Measurements from ENCODE around the gene VDAC1. TPM values are rescaled to one million over a fixed set of nuclear protein-coding genes. Genes with fewer than 3 reads are reported as not detected.
A peak's percentile ranks its signal among the peaks of the same experiment; 100 is the strongest.

Gene VDAC1
- total RNA-seq, 1 experiment from 2014 or later, result 317 TPM

- no peak for TF ChIP-seq CTCF (IDR thresholded peaks at IDR 0.05; ENCODE audit: insufficient read depth in 1 of 2, low read depth in 1 of 2, low read length in 1 of 2, severe bottlenecking in 1 of 2, unreplicated experiment in 1 of 2)
- no peaks in the 10 kb centered on the region for H3K27me3 ChIP-seq (replicated peaks; ENCODE audit: control insufficient read depth, insufficient read depth, low read length)
- H3K4me1 ChIP-seq, result peaks cover 17% of the 10 kb centered on the region
- DNase-seq, result peak; percentile 93 to 96
- Mint-ChIP-seq H3K4me1 (ENCODE audit: low read depth, unreplicated experiment) (peaks cover 26% of the 10 kb centered on the region), H3K4me3 (ENCODE audit: unreplicated experiment) (peak within 1 kb of the TSS; percentile 91), H3K27ac (ENCODE audit: unreplicated experiment) (peak within 1 kb of the TSS; percentile 97), H3K27me3 (ENCODE audit: insufficient read depth, unreplicated experiment) (no peaks in the 10 kb centered on the region), H3K36me3 (ENCODE audit: insufficient read depth, unreplicated experiment) (peaks cover 52% of the 10 kb centered on the region), H3K9me3 (ENCODE audit: unreplicated experiment) (no peaks in the 10 kb centered on the region)
- H3K4me3 ChIP-seq (ENCODE audit: low read depth, low read length), result peak within 1 kb of the TSS; percentile 78
- peaks cover 3% of the 10 kb centered on the region; the same call in 1 of the 2 replicates for H3K36me3 ChIP-seq (ENCODE audit: control insufficient read depth, insufficient read depth, low read length)
- ChIA-PET POLR2A (interaction anchor here (1.2 kb wide), 1 partner anchor 30 kb away, joined by 5 read pairs; no protein-coding TSS in a partner anchor), CTCF (interaction anchor here (1.3 kb wide), 1 partner anchor 479 kb away, joined by 4 read pairs; no protein-coding TSS in a partner anchor)
- BruUV-seq (replicated peaks), result no TSS peak
- intact Hi-C loops (cut with micrococcal nuclease; ENCODE audit: unreplicated experiment), result loop anchor here (2.0 kb wide), 1 partner anchor 36 kb away; the partner anchor contains the start of gene VDAC1
- 0 out of 2 replicates have a peak, but pooled peaks cover 2% of the 10 kb centered on the region for H3K9me3 ChIP-seq
These were observed 36.4 kb downstream of the VDAC1 start, which contains the start of gene C5orf15 for GRCh38 chr5:133968204-133968980. Gene C5orf15, minus strand, starts transcription at chr5:133968625. Its CDS starts 41 bp downstream, at chr5:133968584.

- no peak for TF ChIP-seq CTCF (IDR thresholded peaks at IDR 0.05; ENCODE audit: insufficient read depth in 1 of 2, low read depth in 1 of 2, low read length in 1 of 2, severe bottlenecking in 1 of 2, unreplicated experiment in 1 of 2)
- Mint-ChIP-seq H3K36me3 (ENCODE audit: insufficient read depth, unreplicated experiment) (peaks cover 45% of the 10 kb centered on the region), H3K4me1 (ENCODE audit: low read depth, unreplicated experiment) (peaks cover 23% of the 10 kb centered on the region), H3K27ac (ENCODE audit: unreplicated experiment) (peak overlapping the region; percentile 97), H3K4me3 (ENCODE audit: unreplicated experiment) (peak overlapping the region; percentile 91), H3K9me3 (ENCODE audit: unreplicated experiment) (no peaks in the 10 kb centered on the region), H3K27me3 (ENCODE audit: insufficient read depth, unreplicated experiment) (no peaks in the 10 kb centered on the region)
- ChIA-PET CTCF (no interaction called here), POLR2A (no interaction called here)
- no peaks in the 10 kb centered on the region for H3K27me3 ChIP-seq (replicated peaks; ENCODE audit: control insufficient read depth, insufficient read depth, low read length)
- H3K4me1 ChIP-seq, result peaks cover 17% of the 10 kb centered on the region
- peak in 1 of 2 experiments; percentile 45 for DNase-seq
- H3K9me3 ChIP-seq, result 0 out of 2 replicates have a peak, but pooled peaks cover 2% of the 10 kb centered on the region
- BruUV-seq (replicated peaks), result no TSS peak
- H3K4me3 ChIP-seq (ENCODE audit: low read depth, low read length), result peak overlapping the region; percentile 78
- intact Hi-C loops (cut with micrococcal nuclease; ENCODE audit: unreplicated experiment), result loop anchor here (2.0 kb wide), 1 partner anchor 37 kb away; the partner anchor contains the start of gene VDAC1
- H3K36me3 ChIP-seq (ENCODE audit: control insufficient read depth, insufficient read depth, low read length), result peaks cover 3% of the 10 kb centered on the region; the same call in 1 of the 2 replicates
These were observed 37.0 kb downstream of the VDAC1 start for GRCh38 chr5:133967698-133968203.

GRCh38 chr5:133967124-133967523, 37.7 kb downstream of the VDAC1 start:
- POLR2A ChIA-PET, result no interaction called here
- no peak overlapping the region for H3K27ac Mint-ChIP-seq (ENCODE audit: unreplicated experiment)
- Histone ChIP-seq H3K4me3 (ENCODE audit: low read depth, low read length) (peak overlapping the region; percentile 4; the same call in 1 of the 2 replicates), H3K9me3 (0 out of 2 replicates have a peak, but pooled peaks cover 2% of the 10 kb centered on the region), H3K36me3 (ENCODE audit: control insufficient read depth, insufficient read depth, low read length) (peaks cover 3% of the 10 kb centered on the region; the same call in 1 of the 2 replicates), H3K27me3 (replicated peaks; ENCODE audit: control insufficient read depth, insufficient read depth, low read length) (no peaks in the 10 kb centered on the region), H3K4me1 (peaks cover 17% of the 10 kb centered on the region)
- BruUV-seq (replicated peaks), result TSS peak; percentile 0
- intact Hi-C loops (cut with micrococcal nuclease; ENCODE audit: unreplicated experiment), result no loop called here
- CTCF ChIA-PET, result no interaction called here
- no peak for DNase-seq
- H3K27me3 Mint-ChIP-seq (ENCODE audit: insufficient read depth, unreplicated experiment), result no peaks in the 10 kb centered on the region
- H3K9me3 Mint-ChIP-seq (ENCODE audit: unreplicated experiment), result no peaks in the 10 kb centered on the region
- peaks cover 24% of the 10 kb centered on the region for H3K4me1 Mint-ChIP-seq (ENCODE audit: low read depth, unreplicated experiment)
- peaks cover 39% of the 10 kb centered on the region for H3K36me3 Mint-ChIP-seq (ENCODE audit: insufficient read depth, unreplicated experiment)
- TF ChIP-seq CTCF (IDR thresholded peaks at IDR 0.05; ENCODE audit: insufficient read depth in 1 of 2, low read depth in 1 of 2, low read length in 1 of 2, severe bottlenecking in 1 of 2, unreplicated experiment in 1 of 2), result no peak
- H3K4me3 Mint-ChIP-seq (ENCODE audit: unreplicated experiment), result peak overlapping the region; percentile 91

Measured in Caco-2 (cell line).